Measurements from ENCODE around the gene GNAZ.

- TF ChIP-seq CTCF (IDR thresholded peaks at IDR 0.05), result no peak
- TF ChIP-seq EP300 (IDR thresholded peaks at IDR 0.05), result no peak
Measured at GRCh38 chr22:23106906-23107367, 36.6 kb downstream of the GNAZ start.

Data from ovary (tissue), 3 donors.